ENCODE results near the gene REV1.

- TF ChIP-seq CTCF (IDR thresholded peaks at IDR 0.05; ENCODE audit: low read length) = no peak
- TF ChIP-seq EZH2 (IDR thresholded peaks at IDR 0.05; ENCODE audit: borderline replicate concordance, low read length) = no peak
Measured at GRCh38 chr2:99382143-99382542, 107.7 kb downstream of the REV1 start.

Data from OCI-LY1 (cell line).